Right hindlimb (tissue), 1 donor: ENCODE results near the gene ACTR2.
"Not testable (repeated sequence)": the region's sequence is repeated elsewhere in the genome, so short reads cannot be mapped to it uniquely, and the experiment has no call there.

Source experiments
- DNase-seq: peaks from one replicate; pipeline ENCODE4 v3.0.0-alpha.2; 2018

ACTR2 gene

DNA sequence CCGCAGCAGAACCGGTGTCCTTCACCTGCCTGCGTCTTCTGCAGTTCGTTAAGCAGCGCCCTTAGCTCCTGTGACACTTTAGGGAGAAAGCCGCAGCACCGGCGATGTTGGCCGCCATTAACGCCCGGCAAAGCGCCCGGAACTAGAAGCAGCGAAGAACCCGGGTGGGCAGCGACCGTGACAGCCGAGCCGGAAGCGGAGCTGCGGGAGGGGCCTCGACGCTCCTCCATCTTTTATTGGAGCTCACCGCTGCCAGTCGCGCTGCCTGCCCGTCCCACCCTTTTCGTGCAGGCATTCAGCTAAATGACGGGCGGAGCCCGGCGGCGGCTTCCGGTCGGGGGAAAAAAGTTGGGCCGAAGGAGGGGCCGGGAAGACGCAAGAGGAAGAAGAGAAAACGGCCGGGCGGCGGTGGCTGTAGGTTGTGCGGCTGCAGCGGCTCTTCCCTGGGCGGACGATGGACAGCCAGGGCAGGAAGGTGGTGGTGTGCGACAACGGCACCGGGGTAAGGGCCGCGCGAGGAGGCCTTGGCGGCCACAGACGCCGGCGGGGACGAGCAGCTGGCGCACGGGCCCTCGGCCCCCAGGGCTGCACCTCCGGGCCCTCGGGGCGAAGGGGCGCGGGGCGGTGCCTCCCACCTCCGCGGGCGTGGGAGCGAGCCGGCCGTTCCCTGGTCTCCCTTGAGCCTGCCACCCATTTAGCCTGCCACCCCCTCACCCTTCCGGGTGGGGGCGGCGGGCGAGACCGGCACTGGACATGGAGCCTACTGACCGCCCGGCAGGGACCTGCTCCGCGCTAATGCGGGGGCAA is at the start of gene ACTR2:
Gene ACTR2 (plus strand): TSS at position 376 of the 807 bp plus-strand sequence. CDS start 79 bp downstream, at position 455.
- peak; percentile 99 for DNase-seq

DNA sequence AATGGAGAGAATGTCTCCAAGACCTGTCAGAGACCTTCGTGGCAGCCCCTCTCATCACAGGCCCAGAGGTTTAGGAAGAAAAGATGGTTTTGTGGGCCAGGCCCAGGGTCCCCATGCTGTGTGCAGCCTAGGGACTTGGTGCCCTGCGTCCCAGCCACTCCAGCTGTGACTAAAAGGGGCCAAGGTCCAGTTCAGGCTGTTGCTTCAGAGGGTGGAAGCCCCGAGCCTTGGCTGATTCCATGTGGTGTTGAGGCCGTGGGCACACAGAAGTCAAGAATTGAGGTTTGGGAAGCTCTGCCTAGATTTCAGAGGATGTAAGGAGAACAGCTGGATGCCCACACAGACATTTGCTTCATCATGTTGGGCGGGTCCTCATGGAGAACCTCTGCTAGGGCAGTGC is 45.1 kb upstream of the ACTR2 start:
- no peak for DNase-seq

DNA sequence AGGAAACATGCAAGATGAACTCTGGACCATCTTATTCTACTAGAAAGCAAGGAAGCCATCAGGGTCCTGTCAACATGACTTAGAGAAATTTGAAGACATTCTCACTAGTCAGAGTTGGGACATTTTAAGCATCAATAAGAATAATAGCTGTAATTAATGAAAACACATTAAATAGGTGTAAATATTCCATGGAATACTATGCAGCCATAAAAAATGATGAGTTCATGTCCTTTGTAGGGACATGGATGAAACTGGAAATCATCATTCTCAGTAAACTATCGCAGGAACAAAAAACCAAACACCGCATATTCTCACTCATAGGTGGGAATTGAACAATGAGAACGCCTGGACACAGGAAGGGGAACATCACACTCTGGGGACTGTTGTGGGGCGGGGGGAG is 44.2 kb upstream of the ACTR2 start:
- not testable (repeated sequence) for DNase-seq

DNA sequence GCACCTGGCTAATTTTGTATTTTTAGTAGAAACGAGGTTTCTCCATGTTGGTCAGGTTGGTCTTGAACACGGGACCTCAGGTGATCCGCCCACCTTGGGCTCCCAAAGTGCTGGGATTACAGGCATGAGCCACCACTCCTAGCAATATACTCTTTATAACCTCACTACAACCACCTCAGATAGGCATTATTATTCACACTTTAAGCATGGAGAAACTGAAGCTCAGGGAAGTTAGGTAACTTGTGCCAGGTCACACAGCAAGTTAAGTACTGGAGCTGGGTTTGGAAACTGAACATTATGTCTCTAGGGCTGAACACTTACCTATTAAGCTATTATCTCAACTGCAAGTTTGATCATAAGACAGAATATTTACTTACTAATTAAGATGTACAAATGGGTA is 42.6 kb upstream of the ACTR2 start:
- DNase-seq: no peak

DNA sequence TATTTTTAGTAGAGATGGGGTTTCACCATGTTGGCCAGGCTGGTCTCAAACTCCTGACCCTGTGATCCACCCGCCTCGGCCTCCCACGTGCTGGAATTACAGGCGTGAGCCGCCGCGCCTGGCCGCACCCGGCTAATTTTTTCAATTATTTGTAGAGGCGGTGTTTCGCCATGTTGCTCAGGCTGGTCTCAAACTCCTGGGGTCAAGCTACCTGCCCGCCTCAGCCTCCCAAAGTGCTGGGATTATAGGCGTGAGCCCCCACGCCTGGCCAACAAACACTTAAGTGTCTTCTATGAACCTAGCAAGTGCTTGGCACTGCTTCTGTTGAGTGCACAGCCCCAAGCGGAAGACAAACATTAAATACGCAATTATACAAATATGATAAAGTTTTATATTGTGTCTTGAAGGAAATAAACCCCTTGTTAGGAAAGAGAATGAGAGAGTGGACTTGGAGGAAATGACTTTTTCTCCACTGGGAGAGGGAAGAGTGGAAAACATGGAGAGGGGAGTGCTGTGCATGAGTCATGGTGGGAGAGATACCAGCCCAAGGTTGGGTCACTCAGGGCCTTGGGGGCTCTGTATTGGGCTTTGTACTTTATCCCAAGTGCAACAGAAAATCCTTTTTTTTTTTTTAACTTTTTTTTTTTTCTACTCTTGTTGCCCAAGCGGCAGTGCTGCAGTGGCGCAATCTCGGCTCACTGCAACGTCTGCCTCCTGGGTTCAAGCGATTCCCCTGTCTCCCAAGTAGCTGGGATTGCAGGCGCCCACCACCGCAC is 41.4 kb upstream of the ACTR2 start:
- no peak for DNase-seq

DNA sequence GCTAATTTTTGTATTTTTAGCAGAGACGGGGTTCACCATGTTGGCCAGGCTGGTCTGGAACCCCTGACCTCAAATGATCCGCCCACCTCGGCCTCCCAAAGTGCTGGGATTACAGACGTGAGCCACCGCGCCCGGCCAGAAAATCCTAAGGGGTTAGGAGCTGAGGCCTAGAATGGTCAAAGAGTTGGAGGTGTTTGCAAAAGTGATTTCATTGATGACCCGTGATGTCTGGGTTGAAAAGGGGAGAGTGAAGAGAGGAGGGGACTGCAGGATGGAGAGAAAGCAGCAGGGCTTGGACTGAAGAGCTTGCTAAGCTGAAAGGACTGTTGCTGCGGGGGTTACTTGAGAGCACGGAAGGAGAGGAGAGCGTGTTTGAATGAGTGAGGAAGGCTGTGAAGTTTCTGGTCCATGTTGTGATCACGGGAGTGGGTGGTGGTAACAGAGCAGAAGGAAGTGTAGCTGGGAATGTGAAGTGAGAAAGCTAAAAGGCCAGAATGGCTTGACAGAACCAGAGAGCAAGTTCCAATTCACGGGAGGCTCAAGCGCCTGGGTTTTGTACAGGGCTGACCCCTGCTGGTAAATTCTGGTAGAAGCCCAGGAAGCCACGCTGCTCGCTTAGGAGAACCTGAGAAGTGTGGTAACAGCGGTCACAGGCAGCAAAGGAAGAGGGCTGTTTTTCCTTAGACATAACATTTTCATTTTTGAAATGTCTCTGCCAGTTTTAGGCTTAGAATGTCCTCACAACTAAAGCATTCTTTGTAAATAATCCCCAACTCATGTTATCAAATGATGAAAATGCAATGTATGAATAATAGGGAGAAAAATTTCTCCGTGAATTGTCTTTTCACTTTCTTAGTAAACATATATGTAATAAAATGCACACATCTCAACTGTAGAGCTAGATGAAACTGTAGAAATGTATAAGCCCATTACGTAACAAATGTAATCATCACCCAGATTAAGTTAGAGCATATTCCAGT is 40.5 kb upstream of the ACTR2 start:
- peak; percentile 87 for DNase-seq

DNA sequence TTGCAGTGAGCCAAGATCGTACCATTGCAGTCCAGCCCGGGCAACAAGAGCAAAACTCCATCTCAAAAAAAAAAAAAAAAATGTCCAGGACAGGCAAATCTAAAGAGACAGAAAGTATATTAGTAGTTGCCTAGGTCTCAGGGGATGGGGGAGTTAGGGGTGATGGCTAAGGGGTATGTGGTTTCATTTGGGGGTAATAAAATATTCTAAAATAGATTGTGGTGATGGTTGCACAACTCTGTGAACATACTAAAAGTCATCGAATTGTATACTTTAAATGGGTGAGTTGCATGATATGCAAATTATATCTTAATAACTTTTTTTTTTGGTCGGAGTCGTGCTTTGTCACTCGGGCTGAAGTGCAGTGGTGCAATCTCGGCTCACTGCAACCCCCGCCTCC is 34.2 kb upstream of the ACTR2 start:
- no peak for DNase-seq

DNA sequence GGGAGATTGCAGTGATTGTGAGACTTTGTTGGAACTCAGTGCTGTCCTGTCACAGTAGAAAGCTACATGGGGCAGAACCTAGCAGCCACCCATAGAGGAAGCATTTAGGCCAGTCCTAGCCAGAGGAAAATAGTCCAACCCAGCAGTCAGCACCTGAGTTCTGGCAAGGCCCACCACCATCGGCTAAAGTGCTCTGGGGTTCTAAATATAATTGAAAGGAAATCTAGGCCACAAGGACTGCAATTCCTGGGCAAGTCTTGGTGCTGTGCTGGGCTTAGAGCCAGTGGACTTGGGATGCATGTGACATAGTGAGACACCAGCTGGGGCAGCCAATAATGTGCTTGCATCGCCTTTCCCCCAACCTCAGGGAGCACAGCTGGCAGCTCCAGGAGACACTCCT is 28.9 kb upstream of the ACTR2 start:
- no peak for DNase-seq

DNA sequence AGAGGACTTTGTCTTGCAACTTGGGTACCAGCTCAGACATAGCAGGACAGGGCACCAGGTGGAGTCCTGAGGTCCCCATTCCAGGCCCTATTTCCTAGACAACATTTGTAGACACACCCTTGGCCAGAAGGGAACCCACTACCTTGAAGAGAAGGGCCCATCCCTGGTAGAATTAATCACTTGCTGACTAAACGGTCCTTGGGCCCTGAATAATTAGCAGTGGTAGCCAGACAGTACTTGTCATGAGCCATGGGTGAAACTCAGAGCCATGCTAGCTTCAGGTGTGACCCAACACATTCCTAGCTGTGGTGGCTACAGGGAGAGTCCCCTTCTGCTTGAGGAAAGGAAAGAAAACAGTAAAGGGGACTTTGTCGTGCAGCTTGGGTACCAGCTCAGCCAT is 28.5 kb upstream of the ACTR2 start:
- DNase-seq: no peak

DNA sequence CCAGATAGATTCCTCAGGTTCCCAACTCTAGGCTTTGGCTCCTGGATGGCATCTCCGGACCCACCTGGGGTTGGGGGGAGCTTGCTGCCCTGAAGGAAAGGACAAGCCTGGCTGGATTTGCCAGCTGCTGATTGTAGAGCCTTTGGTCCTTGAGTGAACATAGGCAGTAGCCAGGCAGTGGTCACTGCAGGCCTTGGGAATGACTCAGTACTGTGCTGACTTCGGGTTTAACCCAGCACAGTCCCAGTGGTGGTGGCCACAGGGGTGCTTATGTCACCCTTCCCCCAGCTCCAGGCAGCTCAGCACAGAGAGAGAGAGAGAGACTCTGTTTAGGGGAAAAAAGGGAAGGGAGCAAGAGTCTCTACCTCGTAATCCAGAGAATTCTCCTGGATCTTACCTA is 27.7 kb upstream of the ACTR2 start:
- DNase-seq: no peak

DNA sequence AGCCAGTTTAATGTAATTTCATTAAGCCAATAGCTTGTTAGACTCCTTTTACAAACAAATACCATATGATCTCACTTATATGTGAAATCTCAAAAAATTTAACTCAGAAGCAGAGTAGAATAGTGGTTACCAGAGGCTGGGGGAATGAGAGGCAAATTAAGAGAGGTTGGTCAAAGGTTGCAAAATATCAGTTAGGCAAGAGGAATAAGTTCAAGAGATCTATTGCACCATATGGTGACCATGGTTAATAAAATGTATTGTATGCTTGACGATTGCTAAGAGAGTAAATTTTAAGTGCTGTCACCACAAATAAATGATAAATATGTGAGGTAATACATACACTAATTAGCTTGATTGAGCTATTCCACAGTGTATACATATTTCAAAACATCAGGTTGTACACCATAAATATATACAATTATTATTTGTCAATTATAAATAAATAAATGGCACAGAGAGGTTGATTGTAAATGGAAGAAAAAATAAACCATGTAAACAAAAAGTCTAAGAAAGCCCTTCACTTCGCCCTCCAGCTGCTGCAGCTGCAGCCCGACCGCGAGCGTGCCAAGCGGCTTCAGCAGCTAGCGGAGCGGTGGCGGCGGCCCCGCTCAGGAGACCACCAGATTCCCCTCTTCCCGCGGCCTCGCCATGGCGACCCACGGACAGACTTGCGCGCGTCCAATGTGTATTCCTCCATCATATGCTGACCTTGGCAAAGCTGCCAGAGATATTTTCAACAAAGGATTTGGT is 23.0 kb upstream of the ACTR2 start:
- DNase-seq: no peak

DNA sequence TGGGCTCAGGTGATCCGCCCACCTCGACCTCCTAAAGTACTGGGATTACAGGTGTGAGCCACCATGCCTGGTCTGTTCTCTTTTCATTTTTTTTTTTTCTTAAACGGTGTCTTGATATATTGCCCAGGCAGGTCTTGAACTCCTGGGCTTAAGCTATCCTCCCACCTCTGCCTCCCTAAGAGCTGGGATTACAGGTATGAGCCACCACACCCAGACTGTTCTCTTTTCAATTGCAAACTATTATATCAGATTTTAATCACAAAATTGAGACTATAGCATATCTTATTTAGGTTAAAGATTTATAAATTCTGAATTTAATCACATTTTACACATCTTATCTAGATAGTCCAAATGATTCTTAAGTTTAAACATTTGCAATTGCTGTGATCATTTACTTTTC is 15.5 kb upstream of the ACTR2 start:
- DNase-seq: no peak

DNA sequence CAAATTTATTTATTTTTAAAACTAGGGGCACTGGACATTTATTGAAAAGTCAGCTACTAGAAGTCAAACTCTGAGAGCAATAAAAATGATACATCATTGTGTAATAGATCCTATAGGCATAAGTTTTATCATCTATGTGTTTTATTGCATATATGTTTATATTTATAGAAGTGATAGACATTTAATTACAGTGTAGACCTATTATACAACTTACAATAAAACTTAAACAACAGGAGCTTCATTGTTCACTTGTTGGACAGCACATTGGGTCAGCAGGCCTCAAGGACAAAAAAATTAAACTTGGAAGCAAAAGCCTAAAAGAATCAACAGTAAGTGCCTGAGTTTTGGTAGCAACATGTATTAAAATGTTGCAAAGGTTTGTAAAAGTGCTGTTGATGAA is 15.0 kb upstream of the ACTR2 start:
- no peak for DNase-seq

DNA sequence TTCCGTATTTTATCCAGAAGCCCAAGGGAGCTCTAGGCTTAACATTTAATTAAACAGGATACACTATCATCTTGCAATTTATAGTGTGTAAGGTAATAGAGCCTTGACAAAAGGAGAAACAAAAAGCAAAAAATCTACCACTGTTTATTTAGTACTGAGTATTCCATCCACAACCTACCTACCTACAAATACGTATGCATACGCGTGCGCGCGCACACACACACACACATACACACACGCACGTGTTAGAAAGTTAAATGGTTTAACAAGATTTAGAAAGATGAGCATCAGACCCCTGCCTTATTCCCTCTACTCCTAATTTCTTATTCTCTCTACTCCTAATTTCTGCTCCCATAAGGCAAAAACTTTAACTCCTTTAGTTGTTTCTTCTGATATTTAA is 14.6 kb upstream of the ACTR2 start:
- DNase-seq: no peak

DNA sequence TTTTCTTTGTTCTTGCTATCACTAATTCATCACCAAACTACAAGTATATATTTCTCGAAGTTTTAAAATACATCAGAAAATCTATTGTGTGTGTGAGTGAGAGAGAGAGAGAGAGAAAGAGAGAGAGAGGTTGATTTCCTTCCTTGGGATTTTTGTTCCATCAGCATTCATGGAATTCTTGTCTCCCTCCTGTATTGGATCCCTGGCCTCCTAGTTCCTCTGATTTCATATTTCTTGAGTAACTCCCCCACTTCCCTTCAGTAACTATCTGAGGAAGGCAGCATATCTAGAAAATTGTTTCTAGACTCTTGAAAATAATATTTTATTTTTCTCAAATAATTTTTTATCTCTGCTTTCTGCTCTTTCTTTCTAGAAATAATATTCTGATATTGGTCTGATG is 13.3 kb upstream of the ACTR2 start:
- no peak for DNase-seq

DNA sequence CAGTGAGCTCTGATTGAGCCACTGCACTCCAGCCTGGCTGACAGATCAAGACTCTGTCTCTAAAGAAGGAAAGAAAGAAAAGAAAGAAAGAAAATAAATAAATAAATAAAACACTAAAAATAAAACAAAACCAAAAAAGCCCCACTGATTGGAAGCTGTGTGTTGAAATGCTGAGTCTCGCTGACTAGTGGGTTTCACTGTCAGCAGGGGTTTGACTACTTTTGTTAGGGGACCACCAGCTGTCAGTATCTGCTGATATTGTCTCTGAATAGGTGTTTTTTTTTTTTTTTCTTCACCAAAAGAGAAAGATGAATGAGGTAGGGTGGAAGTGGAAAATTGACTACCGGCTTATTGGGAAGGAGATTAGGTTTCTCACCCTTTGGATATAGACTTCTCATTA is 12.8 kb upstream of the ACTR2 start:
- DNase-seq: no peak

DNA sequence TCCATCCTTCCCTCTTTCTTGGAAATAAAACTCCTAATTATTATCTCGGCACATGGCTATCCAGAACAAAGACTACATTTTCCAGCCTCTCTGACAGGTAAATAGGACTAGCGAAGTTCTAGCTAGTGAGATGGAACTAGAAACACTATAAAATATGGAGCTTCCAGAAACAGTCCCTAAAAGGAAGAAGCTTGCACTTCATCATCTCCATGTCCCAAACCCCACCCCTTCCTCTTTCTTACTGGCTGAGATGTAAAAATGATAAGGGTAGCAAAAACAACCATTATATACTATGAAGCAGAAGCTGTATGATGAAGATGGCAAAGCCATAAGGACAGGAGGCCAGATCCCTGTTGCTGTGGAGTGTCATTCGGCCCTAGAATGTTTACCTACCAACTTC is 11.7 kb upstream of the ACTR2 start:
- DNase-seq: no peak

DNA sequence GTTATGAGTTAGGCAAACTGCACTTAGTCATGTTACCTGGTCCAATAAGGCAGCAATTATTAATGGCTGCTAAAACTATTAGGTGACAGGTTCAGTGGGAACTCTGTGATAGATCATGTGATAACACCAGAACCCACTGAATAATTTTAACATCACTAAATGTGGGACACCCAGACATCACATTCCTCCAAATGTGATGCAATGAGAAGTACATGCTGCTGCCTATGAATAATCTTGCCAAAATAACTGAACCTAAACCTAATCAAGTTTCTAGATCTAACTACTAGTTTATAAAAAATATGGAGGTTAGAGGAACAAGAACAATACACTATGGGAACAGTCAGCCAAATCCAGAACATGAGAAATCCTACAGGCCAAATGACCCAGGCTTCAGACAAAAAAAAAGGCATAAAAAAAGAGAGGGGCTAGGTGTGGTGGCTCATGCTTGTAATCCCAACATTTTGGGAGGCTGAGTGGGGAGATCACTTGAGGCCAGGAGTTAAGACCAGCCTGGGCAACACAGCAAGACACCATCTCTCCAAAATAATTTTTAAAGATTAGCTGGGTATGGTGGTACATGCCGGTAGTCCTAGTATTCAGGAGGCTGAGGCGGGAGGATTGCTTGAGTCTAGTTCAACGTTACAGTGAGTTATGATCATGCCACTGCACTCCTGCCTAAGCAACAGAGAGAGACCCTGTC is 7.0 kb upstream of the ACTR2 start:
- no peak for DNase-seq

DNA sequence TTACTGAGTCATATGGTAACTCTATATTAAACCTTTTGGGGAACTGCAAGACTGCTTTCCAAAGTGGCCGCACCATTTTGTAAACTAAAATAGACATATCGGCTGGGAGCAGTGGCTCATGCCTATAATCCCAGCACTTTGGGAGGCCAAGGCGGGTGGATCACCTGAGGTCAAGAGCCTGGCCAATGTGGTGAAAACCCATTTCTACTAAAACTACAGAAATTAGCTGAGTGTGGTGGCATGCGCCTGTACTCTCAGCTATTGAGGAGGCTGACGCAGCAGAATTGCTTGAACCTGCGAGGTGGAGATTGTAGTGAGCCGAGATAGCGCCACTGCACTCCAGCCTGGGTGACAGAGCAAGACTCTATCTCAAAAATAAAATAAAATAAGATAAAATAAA is 6.4 kb upstream of the ACTR2 start:
- DNase-seq: not testable (repeated sequence)

DNA sequence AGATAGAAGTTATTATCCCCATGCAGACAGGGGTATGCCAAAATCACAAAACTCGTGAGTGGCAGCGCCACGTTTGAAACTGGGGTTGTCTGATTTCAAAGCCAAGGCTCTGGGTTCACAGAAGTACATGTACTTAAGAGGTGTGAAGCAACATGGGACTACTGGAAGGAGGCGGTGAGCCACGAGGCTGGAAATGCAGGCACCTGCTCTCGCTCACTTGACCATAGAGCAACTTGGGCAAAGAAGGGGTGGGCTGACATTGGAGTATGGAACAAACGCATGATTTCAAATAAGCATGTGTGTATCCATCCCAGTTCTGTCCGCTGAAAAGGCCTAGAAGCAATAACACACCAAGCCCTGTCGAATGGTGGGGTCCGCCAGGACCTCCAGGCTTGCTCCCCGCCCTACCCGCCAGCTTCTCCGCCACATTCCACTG is 593 bp upstream of the ACTR2 start:
- DNase-seq: no peak

DNA sequence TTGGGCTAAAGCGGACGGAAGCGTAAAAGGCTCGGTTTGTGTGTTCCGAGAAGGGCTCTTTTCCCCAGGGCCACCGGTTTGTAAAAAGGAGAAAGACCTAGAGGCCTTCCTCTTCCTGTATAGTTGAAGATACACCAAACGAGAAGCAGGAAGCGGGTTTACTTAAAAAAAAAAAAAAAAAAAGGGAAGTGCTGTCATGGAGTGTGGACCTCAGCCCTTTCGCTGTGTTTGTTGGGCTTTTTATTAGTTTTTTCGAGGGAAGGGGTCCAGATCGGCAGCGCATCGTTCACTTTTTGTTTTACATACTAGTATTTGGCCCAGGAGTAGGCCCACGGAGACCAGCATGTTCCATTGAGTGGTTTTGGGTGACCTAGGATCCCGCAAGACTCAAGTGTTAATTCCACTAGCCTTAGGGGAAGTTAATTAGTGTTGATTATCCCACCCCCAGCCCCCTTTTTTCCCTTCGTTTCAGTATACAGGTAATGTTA is 676 bp downstream of the ACTR2 start:
- DNase-seq: no peak

DNA sequence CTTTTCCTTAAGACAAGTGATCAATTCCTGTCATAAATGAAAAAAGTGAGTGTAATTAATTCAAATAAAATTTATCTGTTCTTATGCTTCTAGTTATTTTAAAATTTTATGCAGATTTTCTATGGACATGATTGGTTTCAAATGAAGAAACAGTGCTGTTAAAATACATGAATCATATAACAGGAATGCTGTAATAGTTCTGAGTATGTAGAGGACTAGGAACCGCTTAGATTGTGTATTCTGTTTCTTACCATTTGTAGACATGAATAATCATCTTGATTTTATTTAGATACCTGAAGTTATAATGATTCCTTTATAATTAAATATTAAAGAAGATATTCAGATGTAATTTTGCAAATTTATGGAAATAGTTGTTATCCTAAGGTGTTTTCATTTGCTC is 3.5 kb downstream of the ACTR2 start:
- no peak for DNase-seq
